ENCODE results near the gene FOXRED1. TPM values are rescaled to one million over a fixed set of nuclear protein-coding genes. Genes with fewer than 3 reads are reported as not detected.

Gene FOXRED1
- total and polyA plus RNA-seq, 9 of the 15 experiments (the other 6 are each of a cell fraction or from before 2014, with no cell fraction given): 14.1 to 94.4 (median 53.1) TPM

- BruUV-seq (replicated peaks): no TSS peak
- Histone ChIP-seq H3K9me3 (replicated peaks; ENCODE audit: control insufficient read depth, insufficient read depth, low read depth, low read length) (no peaks in the 10 kb centered on the region), H3K79me2 (ENCODE audit: control insufficient read depth, insufficient read depth, low read length) (peaks cover 12% of the 10 kb centered on the region; the same call in 2 of the 3 replicates), H3K4me1 (replicated peaks in 1 of 2; ENCODE audit: control insufficient read depth in 2 of 2, insufficient read depth in 2 of 2, low read length in 2 of 2) (peaks cover 4 to 11% of the 10 kb centered on the region in 2 experiments; a peak in 3 of 5 replicates), H3K36me3 (ENCODE audit: control insufficient read depth, insufficient read depth, low read length) (peaks cover 8% of the 10 kb centered on the region; the same call in 2 of the 3 replicates), H4K20me1 (replicated peaks; ENCODE audit: control insufficient read depth, insufficient read depth, low read length) (no peaks in the 10 kb centered on the region; the same call in 1 of the 2 replicates), H2AFZ (ENCODE audit: low read depth, low read length) (no peak overlapping the region), H3K27me3 (ENCODE audit: control insufficient read depth in 2 of 2, insufficient read depth in 2 of 2, low read length in 2 of 2) (no peaks in the 10 kb centered on the region; a peak in 1 of 5 replicates), H3K27ac (ENCODE audit: extremely low read depth, low read depth, low read length) (no peak overlapping the region), H3K4me3 (no peak overlapping the region), H3K4me2 (ENCODE audit: insufficient read depth, low read length) (no peak overlapping the region), H3K9ac (ENCODE audit: insufficient read depth in 1 of 2, low read depth in 2 of 2, low read length in 2 of 2) (no peak overlapping the region), H3K9me1 (ENCODE audit: control insufficient read depth, insufficient read depth, low read length) (no peaks in the 10 kb centered on the region)
- WGBS (ENCODE audit: insufficient coverage, low coverage, missing lambda C conversion rate): 92% methylated on average over 4 of the region's 4 CpGs
- in situ Hi-C loops (cut with MboI): loop anchor here (25.0 kb wide), 2 partner anchors 107 to 682 kb away; no protein-coding TSS in a partner anchor
- DNase-seq (ENCODE audit: extremely low read depth in 1 of 4, low spot score in 3 of 4) (no peak), ATAC-seq (no peak), FAIRE-seq (no peak)
- ChIA-PET CTCF (ENCODE audit: low intra/inter-chr PET ratio) (no interaction called here), POLR2A (interaction anchor here (0.6 kb wide), 1 partner anchor 184 kb away, joined by 3 read pairs; no protein-coding TSS in a partner anchor)
- TF ChIP-seq ZNF121 (CRISPR knock-in tag; conservative IDR thresholded peaks at IDR 0.05) (no peak), THAP12 (CRISPR knock-in tag; IDR thresholded peaks at IDR 0.05) (no peak), SFPQ (IDR thresholded peaks at IDR 0.05; ENCODE audit: low read depth, low read length) (no peak)
- intact Hi-C loops (cut with micrococcal nuclease): loop anchor here (5.0 kb wide), 2 partner anchors 383 to 412 kb away; no protein-coding TSS in a partner anchor
Measured at GRCh38 chr11:126305699-126306098, 36.7 kb downstream of the FOXRED1 start.

Data from K562 (cell line).